ENCODE measurements around the gene INSL6. TPM values are rescaled to one million over a fixed set of nuclear protein-coding genes. Genes with fewer than 3 reads are reported as not detected.
A peak's percentile ranks its signal among the peaks of the same experiment; 100 is the strongest.
"Not testable (repeated sequence)": the region's sequence is repeated elsewhere in the genome, so short reads cannot be mapped to it uniquely, and the experiment has no call there.

The INSL6 gene
- total and polyA plus RNA-seq, 3 donors from 2014 or later = 18.7 to 45.4 (median 32.8) TPM

GRCh38 chr9:5186416-5187169, 1.2 kb upstream of the INSL6 start:
- DNase-seq = peak; percentile 69
- intact Hi-C loops (cut with DNase I; ENCODE audit: low total_unique reads) = no loop called here

GRCh38 chr9:5184776-5185175, 663 bp downstream of the INSL6 start:
- 51 to 59% methylated on average over 2 of the region's 2 CpGs for WGBS, 2 donors
- Histone ChIP-seq H3K4me1 (no peaks in the 10 kb centered on the region), H3K27ac (peak overlapping the region in 1 of 2 donors; percentile 25), H3K4me3 (peak overlapping the region; percentile 36 to 48), H3K27me3 (no peaks in the 10 kb centered on the region), H3K9me3 (no peaks in the 10 kb centered on the region), H3K36me3 (ENCODE audit: low read depth, missing control alignments) (no peaks in the 10 kb centered on the region)
- TF ChIP-seq CTCF (IDR thresholded peaks at IDR 0.05) (no peak), POLR2A (IDR thresholded peaks at IDR 0.05) (no peak)
- intact Hi-C loops (cut with DNase I; ENCODE audit: low total_unique reads) = no loop called here
- no peak for DNase-seq

More at GRCh38 chr9:5186416-5187169, 1.2 kb upstream of the INSL6 start:
- Histone ChIP-seq H3K9me3 (no peaks in the 10 kb centered on the region), H3K4me1 (no peaks in the 10 kb centered on the region), H3K27me3 (no peaks in the 10 kb centered on the region), H3K27ac (no peak overlapping the region), H3K4me3 (peak overlapping the region; percentile 36 to 48), H3K36me3 (ENCODE audit: low read depth, missing control alignments) (no peaks in the 10 kb centered on the region)
- TF ChIP-seq POLR2A (IDR thresholded peaks at IDR 0.05) (no peak), CTCF (IDR thresholded peaks at IDR 0.05) (peak in 2 of 3 experiments; percentile 46 to 57)
- 23 to 32% methylated on average over 8 of the region's 8 CpGs for WGBS, 2 donors

GRCh38 chr9:5180631-5181030, 4.8 kb downstream of the INSL6 start:
- H3K36me3 ChIP-seq (ENCODE audit: low read depth, missing control alignments); H3K4me1 ChIP-seq; H3K4me3 ChIP-seq; H3K27ac ChIP-seq; intact Hi-C loops (cut with DNase I; ENCODE audit: low total_unique reads); H3K9me3 ChIP-seq; DNase-seq; H3K27me3 ChIP-seq: not testable (repeated sequence)
- 95 to 98% methylated on average over 2 of the region's 2 CpGs for WGBS, 2 donors

GRCh38 chr9:5178126-5178805, 7.2 kb downstream of the INSL6 start:
- 92 to 100% methylated on average over 2 to 4 of the region's 4 CpGs for WGBS, 2 donors
- no peak for DNase-seq
- Histone ChIP-seq H3K27ac (no peak overlapping the region), H3K27me3 (no peaks in the 10 kb centered on the region), H3K4me3 (no peak overlapping the region), H3K9me3 (no peaks in the 10 kb centered on the region), H3K4me1 (no peaks in the 10 kb centered on the region), H3K36me3 (ENCODE audit: low read depth, missing control alignments) (no peaks in the 10 kb centered on the region)
- intact Hi-C loops (cut with DNase I; ENCODE audit: low total_unique reads) = no loop called here
- TF ChIP-seq CTCF (IDR thresholded peaks at IDR 0.05) (no peak), POLR2A (IDR thresholded peaks at IDR 0.05) (no peak)

- Histone ChIP-seq H3K4me1 (no peaks in the 10 kb centered on the region), H3K4me3 (no peak overlapping the region), H3K27me3 (no peaks in the 10 kb centered on the region), H3K27ac (no peak overlapping the region), H3K36me3 (ENCODE audit: low read depth, missing control alignments) (no peaks in the 10 kb centered on the region), H3K9me3 (no peaks in the 10 kb centered on the region)
- TF ChIP-seq CTCF (IDR thresholded peaks at IDR 0.05) = no peak
- no peak for TF ChIP-seq POLR2A (IDR thresholded peaks at IDR 0.05)
- DNase-seq = no peak
- intact Hi-C loops (cut with DNase I; ENCODE audit: low total_unique reads) = no loop called here
- 86 to 100% methylated on average over 1 of the region's 1 CpG for WGBS, 2 donors
These were observed 39.2 kb downstream of the INSL6 start for GRCh38 chr9:5146241-5146640.

Measured in testis (tissue), 3 donors.